ENCODE measurements around the gene GALNT10. TPM values are rescaled to one million over a fixed set of nuclear protein-coding genes. Genes with fewer than 3 reads are reported as not detected.

Gene GALNT10
- total and polyA plus RNA-seq, 10 of the 15 experiments (the other 5 are each of a cell fraction or from before 2014, with no cell fraction given), result 3.9 to 35.4 (median 15.5) TPM

DNA sequence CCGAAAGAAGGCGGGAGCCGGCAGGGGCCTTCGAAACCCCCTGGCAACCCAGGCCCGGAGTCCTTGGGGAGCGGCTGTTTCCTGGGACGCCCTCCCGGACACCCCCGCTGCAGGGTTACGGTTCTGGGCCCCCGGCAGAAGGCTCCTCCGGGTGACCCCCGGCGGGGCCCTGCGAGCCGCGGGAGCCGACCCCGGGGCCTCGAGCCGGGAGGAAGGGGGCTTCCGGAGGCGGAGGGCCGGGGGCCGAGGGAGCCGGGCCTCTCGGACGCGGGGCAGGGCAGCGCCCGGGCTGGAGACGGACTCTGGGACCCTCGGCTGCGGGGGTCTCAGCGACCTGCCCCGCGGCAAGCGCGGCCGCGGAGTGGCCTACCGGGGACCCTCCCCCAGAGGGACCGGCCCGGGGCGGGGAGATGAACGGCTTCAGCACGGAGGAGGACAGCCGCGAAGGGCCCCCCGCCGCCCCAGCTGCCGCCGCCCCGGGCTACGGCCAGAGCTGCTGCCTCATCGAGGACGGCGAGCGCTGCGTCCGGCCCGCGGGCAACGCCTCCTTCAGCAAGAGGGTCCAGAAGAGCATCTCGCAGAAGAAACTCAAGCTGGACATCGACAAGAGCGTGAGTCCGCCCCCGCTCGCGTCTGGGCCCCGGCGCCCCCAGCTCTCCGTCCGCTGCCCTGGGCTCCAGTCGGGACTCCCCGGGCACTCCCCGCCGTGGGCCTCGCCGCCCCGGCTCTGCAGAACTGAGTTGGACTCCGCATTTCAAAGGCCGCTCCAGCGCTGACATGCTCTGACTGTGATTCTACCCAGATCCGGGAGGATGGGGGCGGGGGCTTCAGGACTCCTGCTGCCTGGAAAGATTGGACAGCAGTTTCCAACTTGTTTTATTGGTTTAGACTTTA, 255.9 kb downstream of the GALNT10 start:
- RAD21 ChIA-PET (ENCODE audit: unreplicated experiment), result interaction anchor here (0.8 to 1.1 kb wide), 2 partner anchors 15 to 20 kb away, joined by 3 to 4 read pairs; no protein-coding TSS in a partner anchor
- POLR2A ChIA-PET, result no interaction called here
- Histone ChIP-seq H4K20me1 (ENCODE audit: control insufficient read depth, insufficient read depth) (no peaks in the 10 kb centered on the region), H2AFZ (ENCODE audit: control insufficient read depth, low read depth, low read length) (peak overlapping the region; percentile 56), H3K4me3 (peak overlapping the region; percentile 86), H3K4me2 (ENCODE audit: control insufficient read depth, insufficient read depth) (peak overlapping the region; percentile 75), H3K9ac (ENCODE audit: control insufficient read depth, insufficient read depth, low read length) (peak overlapping the region; percentile 91), H3K9me3 (replicated peaks; ENCODE audit: control insufficient read depth, insufficient read depth, low read length) (no peaks in the 10 kb centered on the region), H3K4me1 (ENCODE audit: control insufficient read depth, insufficient read depth, low read length) (peaks cover 5% of the 10 kb centered on the region), H3K27ac (ENCODE audit: control insufficient read depth, insufficient read depth) (peak overlapping the region; percentile 44), H3K36me3 (ENCODE audit: control insufficient read depth in 2 of 2, insufficient read depth in 2 of 2, low read length in 1 of 2) (peaks cover 0 to 3% of the 10 kb centered on the region in 2 experiments; a peak in 2 of 4 replicates), H3K27me3 (replicated peaks in 1 of 2; ENCODE audit: control insufficient read depth in 2 of 2, insufficient read depth in 2 of 2, low read length in 1 of 2) (no peaks in the 10 kb centered on the region), H3K79me2 (ENCODE audit: control insufficient read depth, insufficient read depth, low read length) (peaks cover 54% of the 10 kb centered on the region)
- SMC1A ChIA-PET (ENCODE audit: uncharacterized antibody, unreplicated experiment), result no interaction called here
- peak; percentile 26 for ATAC-seq
- DNase-seq (ENCODE audit: low read depth, low spot score), result no peak
- in situ Hi-C loops (cut with MboI), result no loop called here
- no peak for FAIRE-seq
- 2% methylated on average over 64 of the region's 87 CpGs for WGBS (ENCODE audit: insufficient coverage, insufficient replicate concordance, low lambda C conversion rate, missing lambda C conversion rate)
- intact Hi-C loops (cut with micrococcal nuclease; ENCODE audit: unreplicated experiment), result loop anchor here (5.0 to 10.0 kb wide), 2 partner anchors 411 to 488 kb away; partner anchors contain the start of genes CNOT8 and GEMIN5
- CTCF ChIA-PET, result interaction anchor here (0.9 to 4.3 kb wide), 4 partner anchors 11 to 471 kb away, joined by 3 to 27 read pairs (median 4); no protein-coding TSS in a partner anchor
- TF ChIP-seq SP1 (IDR thresholded peaks at IDR 0.05; ENCODE audit: low read depth, low read length) (no peak), STAT3 (IDR thresholded peaks at IDR 0.05; ENCODE audit: low read depth, low read length) (no peak), ZNF217 (IDR thresholded peaks at IDR 0.05) (peak; percentile 67; the same call in 1 of the 2 replicates), BHLHE40 (IDR thresholded peaks at IDR 0.05; ENCODE audit: borderline replicate concordance in 1 of 2, low read depth in 2 of 2, low read length in 1 of 2) (0 out of 4 replicates have a peak, but pooled peaks of 1 of the 2 experiments have one; percentile 1), EZH2 (IDR thresholded peaks at IDR 0.05; ENCODE audit: borderline replicate concordance, control insufficient read depth, low read depth, low read length) (no peak), BCL3 (IDR thresholded peaks at IDR 0.05; ENCODE audit: borderline replicate concordance, insufficient read depth, low read depth, low read length, poor library complexity, severe bottlenecking) (peak; percentile 3), LARP7 (IDR thresholded peaks at IDR 0.05) (peak; percentile 75), EGR1 (IDR thresholded peaks at IDR 0.05; ENCODE audit: borderline replicate concordance in 1 of 2, low read depth in 2 of 2, low read length in 2 of 2) (peak in 1 of 2 experiments; percentile 49; a peak in 1 of 3 replicates), SMC3 (IDR thresholded peaks at IDR 0.05; ENCODE audit: borderline replicate concordance, low read length) (no peak), SIN3A (IDR thresholded peaks at IDR 0.05; ENCODE audit: low read depth, low read length) (0 out of 2 replicates have a peak, but pooled peaks have one; percentile 19)
- TF ChIP-seq, protein P1, sequence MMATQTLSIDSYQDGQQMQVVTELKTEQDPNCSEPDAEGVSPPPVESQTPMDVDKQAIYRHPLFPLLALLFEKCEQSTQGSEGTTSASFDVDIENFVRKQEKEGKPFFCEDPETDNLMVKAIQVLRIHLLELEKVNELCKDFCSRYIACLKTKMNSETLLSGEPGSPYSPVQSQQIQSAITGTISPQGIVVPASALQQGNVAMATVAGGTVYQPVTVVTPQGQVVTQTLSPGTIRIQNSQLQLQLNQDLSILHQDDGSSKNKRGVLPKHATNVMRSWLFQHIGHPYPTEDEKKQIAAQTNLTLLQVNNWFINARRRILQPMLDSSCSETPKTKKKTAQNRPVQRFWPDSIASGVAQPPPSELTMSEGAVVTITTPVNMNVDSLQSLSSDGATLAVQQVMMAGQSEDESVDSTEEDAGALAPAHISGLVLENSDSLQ (IDR thresholded peaks at IDR 0.05), result 0 out of 2 replicates have a peak, but pooled peaks have one; percentile 7
- no TSS peak for BruUV-seq (replicated peaks)
